Activated naive CD8-positive, alpha-beta T cell treated with anti-CD3 and anti-CD28 coated beads for 36 hours (primary cell): Measurements from ENCODE around the gene RBM46. TPM values are rescaled to one million over a fixed set of nuclear protein-coding genes. Genes with fewer than 3 reads are reported as not detected.

Experiments
- DNase-seq: peaks from one replicate; pipeline ENCODE4 v3.0.0; 2021
- H3K27ac Mint-ChIP-seq: one replicate; pipeline ENCODE4 v1.8.0; 2022; ENCODE audit warnings: mild to moderate bottlenecking, moderate library complexity, mixed read lengths
- H3K27me3 Mint-ChIP-seq: one replicate; pipeline ENCODE4 v1.8.0; 2022; ENCODE audit warnings: mild to moderate bottlenecking, mixed read lengths
- H3K36me3 Mint-ChIP-seq: one replicate; pipeline ENCODE4 v1.8.0; 2021; ENCODE audit warnings: mild to moderate bottlenecking, mixed read lengths
- H3K4me1 Mint-ChIP-seq: one replicate; pipeline ENCODE4 v1.8.0; 2021; ENCODE audit warnings: mixed read lengths
- H3K4me3 Mint-ChIP-seq: one replicate; pipeline ENCODE4 v1.8.0; 2022; ENCODE audit warnings: mild to moderate bottlenecking, moderate library complexity, mixed read lengths
- H3K9me3 Mint-ChIP-seq: one replicate; pipeline ENCODE4 v1.8.0; 2022; ENCODE audit warnings: mixed read lengths
- total RNA-seq, 2 experiments: library from RNA; stranded (reverse); gene quantifications; one replicate each; pipeline ENCODE4 v1.2.3, GENCODE V29; 2021

Gene RBM46
- not detected for total RNA-seq

- peaks cover 2% of the 10 kb centered on the region for H3K9me3 Mint-ChIP-seq
- no peak for DNase-seq
- no peaks in the 10 kb centered on the region for H3K4me1 Mint-ChIP-seq
- no peak within 1 kb of the TSS for H3K4me3 Mint-ChIP-seq
- H3K27me3 Mint-ChIP-seq, result peaks cover 38% of the 10 kb centered on the region
- H3K27ac Mint-ChIP-seq, result no peak within 1 kb of the TSS
- H3K36me3 Mint-ChIP-seq, result no peaks in the 10 kb centered on the region
Observed at GRCh38 chr4:154781126-154781982, at the start of gene RBM46. Gene RBM46 (plus strand): TSS chr4:154781272. CDS start chr4:154796753, 15,481 bp downstream.

GRCh38 chr4:154731756-154732155 is 49.3 kb upstream of the RBM46 start:
- Mint-ChIP-seq H3K36me3 (no peaks in the 10 kb centered on the region), H3K27ac (no peak overlapping the region), H3K27me3 (peaks cover 7% of the 10 kb centered on the region), H3K4me3 (no peak overlapping the region), H3K9me3 (no peaks in the 10 kb centered on the region), H3K4me1 (no peaks in the 10 kb centered on the region)
- DNase-seq, result no peak

- no peaks in the 10 kb centered on the region for H3K4me1 Mint-ChIP-seq
- DNase-seq, result no peak
- H3K27me3 Mint-ChIP-seq, result peaks cover 13% of the 10 kb centered on the region
- H3K27ac Mint-ChIP-seq, result no peak overlapping the region
- no peaks in the 10 kb centered on the region for H3K36me3 Mint-ChIP-seq
- no peak overlapping the region for H3K4me3 Mint-ChIP-seq
- no peaks in the 10 kb centered on the region for H3K9me3 Mint-ChIP-seq
Observed at GRCh38 chr4:154732669-154733068, 48.4 kb upstream of the RBM46 start.

- Mint-ChIP-seq H3K4me1 (peaks cover under 1% of the 10 kb centered on the region), H3K27ac (no peak overlapping the region), H3K4me3 (no peak overlapping the region), H3K27me3 (peaks cover 35% of the 10 kb centered on the region), H3K9me3 (no peaks in the 10 kb centered on the region), H3K36me3 (no peaks in the 10 kb centered on the region)
- DNase-seq, result no peak
Observed at GRCh38 chr4:154736770-154737169, 44.3 kb upstream of the RBM46 start.

- DNase-seq, result no peak
- Mint-ChIP-seq H3K27me3 (peaks cover 46% of the 10 kb centered on the region), H3K9me3 (no peaks in the 10 kb centered on the region), H3K4me1 (peaks cover 7% of the 10 kb centered on the region), H3K4me3 (no peak overlapping the region), H3K27ac (no peak overlapping the region), H3K36me3 (no peaks in the 10 kb centered on the region)
Observed at GRCh38 chr4:154738426-154738825, 42.6 kb upstream of the RBM46 start.

GRCh38 chr4:154739111-154739510 is 42.0 kb upstream of the RBM46 start:
- Mint-ChIP-seq H3K27ac (no peak overlapping the region), H3K4me3 (no peak overlapping the region), H3K36me3 (no peaks in the 10 kb centered on the region), H3K4me1 (peaks cover 11% of the 10 kb centered on the region), H3K9me3 (no peaks in the 10 kb centered on the region), H3K27me3 (peaks cover 51% of the 10 kb centered on the region)
- no peak for DNase-seq

GRCh38 chr4:154740462-154740861 is 40.6 kb upstream of the RBM46 start:
- DNase-seq, result no peak
- peaks cover 65% of the 10 kb centered on the region for H3K27me3 Mint-ChIP-seq

GRCh38 chr4:154741131-154741665 is 39.9 kb upstream of the RBM46 start:
- peaks cover 71% of the 10 kb centered on the region for H3K27me3 Mint-ChIP-seq
- no peak for DNase-seq
- H3K4me1 Mint-ChIP-seq, result peaks cover 12% of the 10 kb centered on the region

More at GRCh38 chr4:154740462-154740861, 40.6 kb upstream of the RBM46 start:
- Mint-ChIP-seq H3K9me3 (no peaks in the 10 kb centered on the region), H3K27ac (no peak overlapping the region), H3K4me3 (no peak overlapping the region), H3K4me1 (peaks cover 12% of the 10 kb centered on the region), H3K36me3 (no peaks in the 10 kb centered on the region)

GRCh38 chr4:154741922-154742850 is 38.9 kb upstream of the RBM46 start:
- H3K4me1 Mint-ChIP-seq, result peaks cover 12% of the 10 kb centered on the region
- H3K27me3 Mint-ChIP-seq, result peaks cover 80% of the 10 kb centered on the region
- no peak for DNase-seq
- H3K9me3 Mint-ChIP-seq, result no peaks in the 10 kb centered on the region
- no peak overlapping the region for H3K27ac Mint-ChIP-seq
- H3K4me3 Mint-ChIP-seq, result peak overlapping the region; percentile 25
- no peaks in the 10 kb centered on the region for H3K36me3 Mint-ChIP-seq

More at GRCh38 chr4:154741131-154741665, 39.9 kb upstream of the RBM46 start:
- H3K4me3 Mint-ChIP-seq, result no peak overlapping the region
- no peak overlapping the region for H3K27ac Mint-ChIP-seq
- H3K9me3 Mint-ChIP-seq, result no peaks in the 10 kb centered on the region
- no peaks in the 10 kb centered on the region for H3K36me3 Mint-ChIP-seq

- Mint-ChIP-seq H3K4me1 (peaks cover 12% of the 10 kb centered on the region), H3K4me3 (peak within 1 kb of the TSS; percentile 75), H3K27me3 (peaks cover 86% of the 10 kb centered on the region), H3K36me3 (no peaks in the 10 kb centered on the region), H3K27ac (no peak within 1 kb of the TSS), H3K9me3 (no peaks in the 10 kb centered on the region)
- DNase-seq, result peak; percentile 39
Observed at GRCh38 chr4:154743683-154744340, 37.3 kb upstream of the RBM46 start, which contains the start of gene LRAT. Gene LRAT (plus strand): TSS chr4:154744000. CDS start chr4:154744327, 327 bp downstream.

GRCh38 chr4:154744341-154744926 is 36.6 kb upstream of the RBM46 start:
- Mint-ChIP-seq H3K4me3 (peak overlapping the region; percentile 75), H3K36me3 (no peaks in the 10 kb centered on the region), H3K27me3 (peaks cover 86% of the 10 kb centered on the region), H3K9me3 (no peaks in the 10 kb centered on the region), H3K4me1 (peaks cover 12% of the 10 kb centered on the region), H3K27ac (no peak overlapping the region)
- no peak for DNase-seq

GRCh38 chr4:154757713-154758112 is 23.4 kb upstream of the RBM46 start:
- no peaks in the 10 kb centered on the region for H3K4me1 Mint-ChIP-seq
- H3K27ac Mint-ChIP-seq, result no peak overlapping the region
- DNase-seq, result no peak
- no peaks in the 10 kb centered on the region for H3K9me3 Mint-ChIP-seq
- no peak overlapping the region for H3K4me3 Mint-ChIP-seq
- H3K27me3 Mint-ChIP-seq, result peaks cover 6% of the 10 kb centered on the region
- H3K36me3 Mint-ChIP-seq, result no peaks in the 10 kb centered on the region

GRCh38 chr4:154760895-154761294 is 20.2 kb upstream of the RBM46 start:
- Mint-ChIP-seq H3K4me3 (no peak overlapping the region), H3K9me3 (no peaks in the 10 kb centered on the region), H3K36me3 (no peaks in the 10 kb centered on the region), H3K27me3 (peaks cover 3% of the 10 kb centered on the region), H3K4me1 (no peaks in the 10 kb centered on the region), H3K27ac (no peak overlapping the region)
- DNase-seq, result no peak

- Mint-ChIP-seq H3K27ac (no peak overlapping the region), H3K9me3 (peaks cover 3% of the 10 kb centered on the region), H3K4me3 (no peak overlapping the region), H3K4me1 (no peaks in the 10 kb centered on the region), H3K36me3 (no peaks in the 10 kb centered on the region), H3K27me3 (peaks cover 36% of the 10 kb centered on the region)
- no peak for DNase-seq
Observed at GRCh38 chr4:154778264-154778663, 2.8 kb upstream of the RBM46 start.
